Measurements from ENCODE around the gene ADAMTSL1.
"Not testable (repeated sequence)": the region's sequence is repeated elsewhere in the genome, so short reads cannot be mapped to it uniquely, and the experiment has no call there.

Gene ADAMTSL1

DNA sequence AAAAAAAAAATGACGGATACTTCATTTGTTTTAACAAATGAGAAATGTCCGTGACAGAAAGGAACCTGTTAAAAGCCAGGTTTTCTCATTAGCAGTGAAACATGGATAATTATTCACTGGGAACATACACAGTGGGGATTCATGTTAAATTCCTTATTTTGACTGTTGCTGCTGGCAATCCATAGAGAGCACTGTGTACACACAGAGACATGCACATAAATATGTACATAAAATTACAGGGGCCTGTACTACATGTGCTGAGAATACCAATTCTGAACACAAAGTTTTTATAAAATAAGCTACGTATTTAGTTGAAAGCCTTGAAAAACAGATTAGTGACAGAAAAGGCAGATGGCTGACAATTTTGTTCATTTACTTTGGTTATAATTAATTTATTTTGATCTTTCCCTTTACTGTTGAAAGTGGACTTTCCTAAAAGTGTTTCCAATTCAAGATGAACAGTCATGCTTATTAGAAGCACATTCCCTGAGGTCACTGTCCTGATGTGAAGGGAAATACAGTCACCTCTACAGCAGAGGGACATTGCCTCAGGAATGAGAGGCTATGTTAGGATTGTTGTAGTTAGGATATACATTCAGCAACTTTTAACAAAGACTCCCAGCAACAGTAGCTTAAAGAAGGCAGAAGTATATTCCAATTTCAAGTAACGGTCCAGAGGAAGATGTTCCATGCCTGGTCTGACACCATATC is 392.3 kb downstream of the ADAMTSL1 start:
- no peak for DNase-seq

GRCh38 chr9:18869725-18870124 is 395.8 kb downstream of the ADAMTSL1 start:
- DNase-seq, result no peak

DNA sequence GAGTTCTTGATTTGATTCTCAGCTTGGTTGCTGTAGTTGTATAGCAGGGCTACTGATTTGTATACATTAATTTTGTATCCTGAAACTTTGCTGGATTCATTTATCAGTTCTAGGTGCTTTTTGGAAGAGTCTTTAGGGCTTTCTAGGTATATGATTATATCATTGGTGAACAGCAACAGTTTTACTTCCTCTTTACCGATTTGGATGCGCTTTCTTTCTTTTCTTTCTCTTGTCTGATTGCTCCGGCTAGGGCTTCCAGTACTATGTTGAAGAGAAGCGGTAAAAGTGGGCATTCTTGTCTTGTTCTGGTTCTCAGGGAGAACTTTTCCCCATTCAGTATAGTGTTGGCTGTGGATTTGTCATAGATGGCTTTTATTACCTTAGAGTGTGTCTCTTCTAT is 400.1 kb downstream of the ADAMTSL1 start:
- no peak for DNase-seq

- not testable (repeated sequence) for DNase-seq
Measured at GRCh38 chr9:18874990-18875389, 401.0 kb downstream of the ADAMTSL1 start.

GRCh38 chr9:18877984-18878383 is 404.0 kb downstream of the ADAMTSL1 start:
- no peak for DNase-seq

- DNase-seq, result peak in 3 of 14 donors; percentile 4 to 25 (median 16)
Measured at GRCh38 chr9:18881758-18882157, 407.8 kb downstream of the ADAMTSL1 start.

DNA sequence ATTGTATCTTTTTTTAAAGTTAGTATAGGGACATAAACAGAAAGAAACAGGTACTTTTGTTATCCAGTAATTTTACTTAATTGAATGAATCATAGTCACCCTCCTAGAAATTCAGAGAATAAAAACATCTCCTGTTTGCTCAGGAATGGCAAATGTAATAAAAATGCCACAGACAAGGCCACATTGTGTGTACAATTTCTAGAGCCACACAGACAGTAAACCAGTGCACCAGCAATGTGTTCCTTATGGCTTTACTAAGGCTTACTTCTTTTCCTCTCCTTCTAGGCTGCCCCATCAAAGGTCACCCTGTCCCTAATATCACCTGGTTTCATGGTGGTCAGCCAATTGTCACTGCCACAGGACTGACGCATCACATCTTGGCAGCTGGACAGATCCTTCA is 413.6 kb downstream of the ADAMTSL1 start:
- DNase-seq, result no peak

- DNase-seq, result peak in 1 of 14 donors; percentile 66
Measured at GRCh38 chr9:18888290-18888689, 414.3 kb downstream of the ADAMTSL1 start.

- DNase-seq, result no peak
Measured at GRCh38 chr9:18889550-18889949, 415.6 kb downstream of the ADAMTSL1 start.

DNA sequence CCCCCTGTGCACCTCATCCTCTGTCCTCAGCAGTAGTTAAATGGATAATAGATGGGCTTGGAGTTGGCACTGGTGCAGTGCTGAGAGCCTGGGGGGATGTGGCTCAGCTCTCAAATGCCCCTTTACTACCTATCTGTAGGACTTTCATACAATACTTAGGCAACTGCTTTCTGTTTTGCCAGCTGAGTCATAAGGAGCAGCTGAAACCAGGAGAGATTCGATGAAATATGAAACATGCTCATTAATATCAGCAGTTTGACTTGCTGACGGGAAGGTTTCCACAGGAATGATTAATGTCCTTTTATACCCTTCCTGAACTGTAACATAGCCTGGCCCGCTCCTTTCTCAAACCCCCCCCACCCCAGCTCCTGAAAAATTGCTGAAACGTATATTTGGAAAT is 416.4 kb downstream of the ADAMTSL1 start:
- DNase-seq, result no peak

DNA sequence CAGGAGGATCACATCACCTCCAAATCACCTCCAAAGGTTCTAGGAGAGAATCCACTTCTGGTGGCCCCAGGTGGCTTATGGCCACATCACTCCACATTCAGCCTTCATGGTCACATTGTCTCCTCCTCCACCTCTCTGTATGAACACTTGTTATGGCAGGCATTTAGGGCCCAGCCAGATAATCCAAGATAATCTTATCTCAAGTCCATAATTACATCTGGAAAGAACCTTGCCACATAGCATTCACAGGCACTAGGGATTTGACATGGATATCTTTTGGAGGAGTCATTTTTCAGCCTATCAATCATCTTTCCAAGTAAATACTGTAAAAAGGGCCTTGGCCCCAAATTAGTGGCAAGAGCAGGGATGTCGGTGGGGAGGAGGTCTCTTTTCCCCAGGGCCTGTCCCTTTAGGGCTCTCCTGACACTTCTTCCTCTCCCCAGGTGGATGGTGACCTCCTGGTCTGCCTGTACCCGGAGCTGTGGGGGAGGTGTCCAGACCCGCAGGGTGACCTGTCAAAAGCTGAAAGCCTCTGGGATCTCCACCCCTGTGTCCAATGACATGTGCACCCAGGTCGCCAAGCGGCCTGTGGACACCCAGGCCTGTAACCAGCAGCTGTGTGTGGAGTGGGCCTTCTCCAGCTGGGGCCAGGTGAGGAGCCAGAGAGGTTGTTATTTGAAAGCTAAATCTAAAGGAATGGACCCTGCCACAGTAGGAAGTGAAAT is 418.2 kb downstream of the ADAMTSL1 start:
- DNase-seq, result no peak

DNA sequence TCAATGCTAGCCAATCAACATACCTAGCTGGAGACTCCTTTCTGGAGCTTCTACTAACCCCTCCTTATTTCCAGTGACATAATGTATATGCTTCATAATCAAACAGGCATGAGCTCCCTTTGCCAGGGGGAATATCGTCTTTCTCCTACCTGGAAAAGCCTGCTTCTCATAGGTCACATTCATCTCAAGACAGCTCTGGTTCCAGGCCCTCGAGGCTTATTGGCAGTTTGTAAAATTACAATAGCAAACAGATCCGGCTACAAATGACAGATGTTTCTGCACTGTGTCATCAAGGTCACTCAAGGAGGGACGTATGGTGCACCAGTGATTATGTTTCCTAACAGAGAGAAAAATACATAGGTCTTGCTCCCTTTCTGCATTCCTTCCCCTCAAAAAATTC is 419.1 kb downstream of the ADAMTSL1 start:
- no peak for DNase-seq

DNA sequence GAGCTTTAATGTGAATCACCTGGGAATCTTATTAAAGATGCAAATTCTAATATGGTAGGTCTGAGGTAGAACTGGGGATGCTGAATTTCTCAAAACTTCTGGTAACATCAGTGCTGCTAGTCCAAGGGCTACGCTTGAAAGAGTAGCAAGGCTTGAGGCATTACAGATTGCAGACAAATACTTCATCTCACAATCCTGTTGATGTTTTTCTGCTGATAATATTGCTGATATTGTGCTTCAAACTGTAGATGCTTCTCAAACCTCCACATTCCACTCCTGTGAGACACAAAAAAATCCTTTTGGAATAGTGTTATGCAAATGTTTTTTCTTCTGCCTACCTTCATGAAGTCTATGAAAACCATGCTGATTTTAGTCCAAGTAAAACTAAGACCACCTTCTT is 419.5 kb downstream of the ADAMTSL1 start:
- no peak for DNase-seq

- DNase-seq, result no peak
Measured at GRCh38 chr9:18896004-18896403, 422.1 kb downstream of the ADAMTSL1 start.

GRCh38 chr9:18896531-18897179 is 422.7 kb downstream of the ADAMTSL1 start:
- no peak for DNase-seq

- DNase-seq, result no peak
Measured at GRCh38 chr9:18903450-18903849, 429.5 kb downstream of the ADAMTSL1 start.

DNA sequence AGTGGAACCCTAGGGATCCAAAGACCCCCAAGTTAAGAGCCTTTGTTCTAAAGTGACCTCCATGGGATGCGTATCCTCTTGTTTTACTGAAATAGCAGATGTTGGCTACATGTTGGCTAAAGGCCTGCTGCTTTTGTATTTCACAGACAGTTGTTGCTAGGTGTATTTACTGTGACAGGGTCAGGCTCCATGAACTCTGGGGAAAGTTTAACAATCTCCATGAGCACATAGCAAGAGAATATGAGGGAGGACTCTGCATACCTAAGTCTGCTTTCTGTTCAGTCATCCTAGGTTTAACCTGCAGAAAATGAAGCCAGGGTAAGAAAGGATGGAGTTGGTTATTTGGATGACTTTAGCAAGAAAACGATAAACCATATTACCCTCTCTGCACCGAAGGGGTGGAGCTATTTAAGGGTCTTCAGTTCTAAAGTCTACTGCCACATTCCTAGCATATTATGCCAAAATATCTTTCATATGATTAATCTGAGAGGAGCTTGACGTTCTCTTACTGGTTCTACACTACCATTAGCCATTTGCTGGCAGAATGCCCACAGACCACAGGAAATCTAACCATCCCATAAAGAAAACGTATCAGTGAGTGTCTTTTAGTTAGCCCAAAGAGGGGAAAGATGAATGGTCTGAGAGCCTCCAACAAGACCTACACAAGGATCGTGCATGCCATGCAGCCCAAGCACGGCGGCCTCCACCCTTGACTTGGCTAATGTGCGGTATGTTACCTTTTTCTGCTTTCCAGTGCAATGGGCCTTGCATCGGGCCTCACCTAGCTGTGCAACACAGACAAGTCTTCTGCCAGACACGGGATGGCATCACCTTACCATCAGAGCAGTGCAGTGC is 431.3 kb downstream of the ADAMTSL1 start:
- no peak for DNase-seq

DNA sequence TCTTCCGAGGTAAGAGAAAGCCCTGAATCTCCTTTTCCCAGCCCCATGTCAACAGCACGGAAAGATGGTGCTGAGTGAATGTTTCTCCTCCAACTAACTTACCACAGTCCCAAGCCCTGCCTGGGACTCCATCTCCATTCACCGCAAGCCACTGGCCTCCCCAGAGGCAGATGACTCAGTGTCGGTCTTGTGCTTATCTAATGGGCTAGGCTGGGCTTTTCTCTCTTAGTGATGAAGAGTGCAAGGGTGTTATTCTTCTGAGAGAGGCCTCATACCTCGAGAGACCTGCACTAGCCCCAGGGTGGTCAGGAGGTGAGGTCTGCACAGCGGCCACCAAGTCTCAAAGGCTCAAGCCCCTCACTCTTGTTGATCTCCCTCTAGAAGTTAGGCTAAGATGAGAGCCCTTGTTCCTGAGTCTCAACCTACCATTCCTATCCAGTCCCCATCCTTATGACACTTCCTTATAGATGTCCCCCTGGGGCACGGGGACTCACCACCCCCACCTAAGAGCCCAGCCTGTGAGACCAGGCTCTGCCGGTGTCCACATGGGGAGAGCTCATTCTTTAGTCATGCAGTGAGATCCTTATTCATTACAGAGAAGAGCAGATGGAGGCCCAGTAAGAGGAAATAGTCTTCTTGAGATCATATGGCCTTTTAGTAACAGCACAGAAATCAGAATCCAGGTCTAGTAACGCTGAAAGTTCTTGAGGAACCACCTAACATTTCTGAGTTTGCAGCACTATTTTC is 432.1 kb downstream of the ADAMTSL1 start:
- no peak for DNase-seq

DNA sequence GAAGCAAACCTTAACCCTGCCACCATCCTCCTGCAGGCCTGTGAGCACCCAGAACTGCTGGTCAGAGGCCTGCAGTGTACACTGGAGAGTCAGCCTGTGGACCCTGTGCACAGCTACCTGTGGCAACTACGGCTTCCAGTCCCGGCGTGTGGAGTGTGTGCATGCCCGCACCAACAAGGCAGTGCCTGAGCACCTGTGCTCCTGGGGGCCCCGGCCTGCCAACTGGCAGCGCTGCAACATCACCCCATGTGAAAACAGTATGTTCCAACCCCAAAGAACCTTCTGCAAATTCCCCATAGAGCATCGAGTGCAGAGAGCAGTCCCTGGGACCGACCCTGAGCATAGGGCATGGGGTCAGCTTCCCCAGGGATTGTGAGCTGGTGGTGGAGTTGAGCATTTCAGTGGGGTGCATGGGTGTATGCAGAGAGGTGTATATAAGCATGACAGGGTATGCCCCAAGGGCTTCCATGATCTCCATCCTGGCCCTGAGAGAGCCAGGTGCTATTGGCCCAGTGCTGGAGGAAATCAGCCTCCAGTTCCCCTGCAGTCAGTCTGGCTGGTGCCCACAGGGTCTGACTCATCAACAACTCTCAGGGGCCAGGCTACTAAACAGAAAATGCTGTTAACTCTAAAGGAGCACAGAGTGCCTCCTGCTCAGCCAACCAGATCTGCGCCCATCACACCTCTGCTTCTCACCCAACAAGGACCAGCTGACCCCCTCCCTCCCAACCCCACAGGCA is 432.9 kb downstream of the ADAMTSL1 start:
- DNase-seq, result no peak

GRCh38 chr9:18907927-18908625 is 434.1 kb downstream of the ADAMTSL1 start:
- DNase-seq, result no peak
